Measurements from ENCODE around the gene ADGRE3.
"Not testable (repeated sequence)": the region's sequence is repeated elsewhere in the genome, so short reads cannot be mapped to it uniquely, and the experiment has no call there.

ADGRE3 gene

DNA sequence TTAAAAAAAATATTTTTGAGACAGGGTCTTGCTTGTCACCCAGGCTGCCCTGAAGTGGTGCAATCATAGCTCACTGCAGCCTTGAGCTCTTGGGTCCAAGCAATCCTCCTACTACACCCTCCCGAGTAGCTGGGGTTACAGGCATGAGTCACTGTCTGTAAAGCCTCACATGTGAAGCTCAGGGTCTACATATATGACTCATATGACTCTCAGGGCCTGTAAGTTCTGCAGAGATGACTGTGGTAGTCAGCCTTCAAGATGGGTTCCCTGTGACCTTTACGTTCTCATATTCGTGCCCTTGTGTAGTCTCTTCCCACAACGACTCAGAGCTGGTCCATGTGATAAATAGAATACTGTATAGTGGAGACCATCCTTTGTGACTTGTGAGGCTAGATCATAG, 85.2 kb downstream of the ADGRE3 start:
- H3K4ac ChIP-seq (ENCODE audit: low read depth, low read length); H3K23ac ChIP-seq (ENCODE audit: low read length); H2BK5ac ChIP-seq (ENCODE audit: low read length); H4K5ac ChIP-seq (ENCODE audit: low read length); H3K79me2 ChIP-seq (ENCODE audit: control insufficient read depth, insufficient read depth, low read length); H2AK5ac ChIP-seq (ENCODE audit: low read length); H2BK120ac ChIP-seq (ENCODE audit: low read depth, low read length); H3K4me2 ChIP-seq (ENCODE audit: low read length); H3K27ac ChIP-seq (ENCODE audit: low read depth, low read length); DNase-seq; H3K4me1 ChIP-seq (ENCODE audit: control insufficient read depth, low read depth, low read length); H4K8ac ChIP-seq (ENCODE audit: low read depth, low read length); H3K4me3 ChIP-seq (ENCODE audit: low read length); H2BK15ac ChIP-seq (replicated peaks; ENCODE audit: low read depth); H3K9ac ChIP-seq (ENCODE audit: low read length); H3K56ac ChIP-seq (ENCODE audit: low read length); H3K36me3 ChIP-seq (ENCODE audit: control insufficient read depth, insufficient read depth, low read length); H3K79me1 ChIP-seq (ENCODE audit: low read length); H3K27me3 ChIP-seq (ENCODE audit: insufficient read depth, low read length, poor library complexity); H3K18ac ChIP-seq (ENCODE audit: low read length): not testable (repeated sequence)
- WGBS (ENCODE audit: extremely low coverage, insufficient coverage, low lambda C conversion rate) = no CpG with 5 or more reads among the region's 4 CpGs

GRCh38 chr19:14585187-14585586, 89.5 kb downstream of the ADGRE3 start:
- H3K56ac ChIP-seq (ENCODE audit: low read length) = not testable (repeated sequence)
- no CpG with 5 or more reads among the region's 3 CpGs for WGBS (ENCODE audit: extremely low coverage, insufficient coverage, low lambda C conversion rate)

DNA sequence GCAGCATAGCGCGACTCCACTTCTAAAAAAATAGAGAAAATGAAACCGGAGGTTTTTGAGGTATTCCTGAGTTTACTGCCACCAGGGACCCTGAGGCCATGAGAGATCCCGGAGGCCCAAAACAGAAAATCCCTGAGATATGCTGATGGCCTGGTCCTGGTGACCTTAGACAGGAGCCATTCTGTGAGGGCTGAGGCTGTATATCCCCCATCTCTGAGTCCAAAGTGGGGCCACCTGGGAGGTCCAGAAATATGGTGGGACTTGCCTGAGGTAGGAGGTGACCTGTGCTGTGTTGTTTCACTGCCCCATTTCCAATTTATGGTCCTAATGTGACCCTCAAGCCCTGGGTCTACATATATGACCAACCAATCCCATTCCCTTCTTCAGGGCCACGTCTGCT, 90.3 kb downstream of the ADGRE3 start:
- H2BK120ac ChIP-seq (ENCODE audit: low read depth, low read length); H3K4me3 ChIP-seq (ENCODE audit: low read length); H3K79me2 ChIP-seq (ENCODE audit: control insufficient read depth, insufficient read depth, low read length); H4K5ac ChIP-seq (ENCODE audit: low read length); H4K8ac ChIP-seq (ENCODE audit: low read depth, low read length); H3K4me2 ChIP-seq (ENCODE audit: low read length); H3K79me1 ChIP-seq (ENCODE audit: low read length); DNase-seq; H3K18ac ChIP-seq (ENCODE audit: low read length); H3K27ac ChIP-seq (ENCODE audit: low read depth, low read length); H3K27me3 ChIP-seq (ENCODE audit: insufficient read depth, low read length, poor library complexity); H3K4me1 ChIP-seq (ENCODE audit: control insufficient read depth, low read depth, low read length); H2AK5ac ChIP-seq (ENCODE audit: low read length); H3K9ac ChIP-seq (ENCODE audit: low read length); H2BK15ac ChIP-seq (replicated peaks; ENCODE audit: low read depth); H3K4ac ChIP-seq (ENCODE audit: low read depth, low read length); H3K36me3 ChIP-seq (ENCODE audit: control insufficient read depth, insufficient read depth, low read length); H3K23ac ChIP-seq (ENCODE audit: low read length); H3K56ac ChIP-seq (ENCODE audit: low read length); H2BK5ac ChIP-seq (ENCODE audit: low read length): not testable (repeated sequence)
- no CpG with 5 or more reads among the region's 5 CpGs for WGBS (ENCODE audit: extremely low coverage, insufficient coverage, low lambda C conversion rate)

More at GRCh38 chr19:14585187-14585586, 89.5 kb downstream of the ADGRE3 start:
- not testable (repeated sequence) for H3K27ac ChIP-seq (ENCODE audit: low read depth, low read length); H4K5ac ChIP-seq (ENCODE audit: low read length); H3K9ac ChIP-seq (ENCODE audit: low read length); H3K79me1 ChIP-seq (ENCODE audit: low read length); H3K36me3 ChIP-seq (ENCODE audit: control insufficient read depth, insufficient read depth, low read length); H4K8ac ChIP-seq (ENCODE audit: low read depth, low read length); H2BK15ac ChIP-seq (replicated peaks; ENCODE audit: low read depth); H3K23ac ChIP-seq (ENCODE audit: low read length); H2AK5ac ChIP-seq (ENCODE audit: low read length); H3K27me3 ChIP-seq (ENCODE audit: insufficient read depth, low read length, poor library complexity); H2BK120ac ChIP-seq (ENCODE audit: low read depth, low read length); H2BK5ac ChIP-seq (ENCODE audit: low read length); H3K18ac ChIP-seq (ENCODE audit: low read length); H3K4me3 ChIP-seq (ENCODE audit: low read length); DNase-seq; H3K4me1 ChIP-seq (ENCODE audit: control insufficient read depth, low read depth, low read length); H3K4ac ChIP-seq (ENCODE audit: low read depth, low read length); H3K79me2 ChIP-seq (ENCODE audit: control insufficient read depth, insufficient read depth, low read length); H3K4me2 ChIP-seq (ENCODE audit: low read length)

DNA sequence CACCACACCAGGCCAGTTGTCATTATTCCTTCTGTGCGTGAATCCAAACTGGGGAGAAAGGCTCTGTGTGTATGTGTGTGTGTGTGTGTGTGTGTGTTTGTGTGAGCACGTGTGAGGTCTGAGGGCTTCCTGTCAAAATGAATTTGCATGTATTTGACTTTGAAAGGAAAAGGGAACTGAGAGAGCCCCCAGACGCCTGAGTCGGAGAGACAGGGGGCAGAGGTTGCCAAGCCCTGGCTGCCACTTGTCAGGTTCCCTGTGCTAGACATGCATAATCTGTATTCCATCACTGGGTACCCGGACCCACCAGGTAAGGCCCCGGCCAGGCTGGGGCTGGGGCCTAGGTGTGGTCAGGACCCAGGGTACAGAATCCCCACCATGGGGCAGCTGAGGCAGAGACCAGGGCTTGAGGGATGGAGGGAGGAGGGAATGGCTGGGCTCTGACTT, 91.7 kb downstream of the ADGRE3 start, which contains the start of gene CLEC17A:
Gene CLEC17A, plus strand, starts transcription at position 191 of the 447 bp plus-strand sequence. Its CDS starts 77 bp downstream, at position 268.
- no peak within 1 kb of the TSS for H3K4me2 ChIP-seq (ENCODE audit: low read length)
- WGBS (ENCODE audit: extremely low coverage, insufficient coverage, low lambda C conversion rate) = no CpG with 5 or more reads among the region's 6 CpGs

DNA sequence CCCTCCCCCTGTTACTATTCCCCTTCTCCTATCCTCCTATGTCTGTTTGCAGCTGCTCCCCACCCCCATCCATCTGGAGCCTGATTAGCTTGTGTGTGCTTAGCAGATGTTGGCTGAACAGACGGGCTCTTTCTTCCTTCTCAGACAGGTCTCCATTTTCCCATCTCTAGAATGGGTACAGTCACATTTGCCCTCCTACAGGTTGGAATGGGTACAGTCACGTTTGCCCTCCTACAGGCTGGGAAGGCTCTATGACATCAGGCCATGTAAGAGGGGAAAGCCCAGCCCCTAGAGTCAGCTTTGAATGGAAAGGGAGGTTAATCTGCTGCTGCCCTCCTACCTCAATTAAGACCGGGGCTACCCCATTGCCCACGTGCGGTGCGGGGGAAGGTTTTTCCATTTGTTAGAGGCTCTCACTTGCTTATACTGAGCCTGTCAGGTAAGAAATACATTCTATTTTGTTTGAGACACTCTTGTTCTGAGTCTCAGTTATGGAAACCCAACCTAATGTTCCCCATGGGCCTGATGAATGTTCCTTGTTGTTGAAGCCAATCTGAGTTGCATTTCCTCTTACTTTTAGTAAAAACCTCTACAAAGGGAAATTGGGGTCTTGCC, 93.9 kb downstream of the ADGRE3 start:
- no peak overlapping the region for H3K23ac ChIP-seq (ENCODE audit: low read length)
- H2BK120ac ChIP-seq (ENCODE audit: low read depth, low read length) = no peak overlapping the region
- no peak overlapping the region for H3K4ac ChIP-seq (ENCODE audit: low read depth, low read length)
- H3K4me3 ChIP-seq (ENCODE audit: low read length) = no peak overlapping the region
- H3K4me2 ChIP-seq (ENCODE audit: low read length) = no peak overlapping the region
- H3K56ac ChIP-seq (ENCODE audit: low read length) = no peak overlapping the region
- no peak overlapping the region for H2AK5ac ChIP-seq (ENCODE audit: low read length)
- no peak overlapping the region for H3K27ac ChIP-seq (ENCODE audit: low read depth, low read length)
- DNase-seq = no peak
- no peak overlapping the region for H4K8ac ChIP-seq (ENCODE audit: low read depth, low read length)
- no peak overlapping the region for H2BK5ac ChIP-seq (ENCODE audit: low read length)
- no peaks in the 10 kb centered on the region for H3K27me3 ChIP-seq (ENCODE audit: insufficient read depth, low read length, poor library complexity)
- H3K79me2 ChIP-seq (ENCODE audit: control insufficient read depth, insufficient read depth, low read length) = no peaks in the 10 kb centered on the region
- H3K36me3 ChIP-seq (ENCODE audit: control insufficient read depth, insufficient read depth, low read length) = no peaks in the 10 kb centered on the region
- no peak overlapping the region for H3K18ac ChIP-seq (ENCODE audit: low read length)
- H3K9ac ChIP-seq (ENCODE audit: low read length) = no peak overlapping the region
- whole genome bisulfite sequencing (ENCODE audit: extremely low coverage, insufficient coverage, low lambda C conversion rate) = no CpG with 5 or more reads among the region's 6 CpGs
- no peaks in the 10 kb centered on the region for H3K79me1 ChIP-seq (ENCODE audit: low read length)
- no peak overlapping the region for H2BK15ac ChIP-seq (replicated peaks; ENCODE audit: low read depth)
- no peak overlapping the region for H4K5ac ChIP-seq (ENCODE audit: low read length)
- no peaks in the 10 kb centered on the region for H3K4me1 ChIP-seq (ENCODE audit: control insufficient read depth, low read depth, low read length)

More for the DNA sequence above, 91.7 kb downstream of the ADGRE3 start, which contains the start of gene CLEC17A:
- Histone ChIP-seq H2BK120ac (ENCODE audit: low read depth, low read length) (no peak within 1 kb of the TSS), H3K23ac (ENCODE audit: low read length) (no peak within 1 kb of the TSS), H3K27ac (ENCODE audit: low read depth, low read length) (no peak within 1 kb of the TSS), H2BK15ac (replicated peaks; ENCODE audit: low read depth) (no peak within 1 kb of the TSS), H3K56ac (ENCODE audit: low read length) (no peak within 1 kb of the TSS), H4K8ac (ENCODE audit: low read depth, low read length) (no peak within 1 kb of the TSS), H3K27me3 (ENCODE audit: insufficient read depth, low read length, poor library complexity) (no peaks in the 10 kb centered on the region), H3K79me1 (ENCODE audit: low read length) (no peaks in the 10 kb centered on the region), H2AK5ac (ENCODE audit: low read length) (no peak within 1 kb of the TSS), H3K36me3 (ENCODE audit: control insufficient read depth, insufficient read depth, low read length) (no peaks in the 10 kb centered on the region), H2BK5ac (ENCODE audit: low read length) (no peak within 1 kb of the TSS), H3K4me3 (ENCODE audit: low read length) (no peak within 1 kb of the TSS), H4K5ac (ENCODE audit: low read length) (no peak within 1 kb of the TSS), H3K4me1 (ENCODE audit: control insufficient read depth, low read depth, low read length) (no peaks in the 10 kb centered on the region), H3K4ac (ENCODE audit: low read depth, low read length) (no peak within 1 kb of the TSS), H3K18ac (ENCODE audit: low read length) (no peak within 1 kb of the TSS), H3K79me2 (ENCODE audit: control insufficient read depth, insufficient read depth, low read length) (no peaks in the 10 kb centered on the region), H3K9ac (ENCODE audit: low read length) (no peak within 1 kb of the TSS)
- no peak for DNase-seq

DNA sequence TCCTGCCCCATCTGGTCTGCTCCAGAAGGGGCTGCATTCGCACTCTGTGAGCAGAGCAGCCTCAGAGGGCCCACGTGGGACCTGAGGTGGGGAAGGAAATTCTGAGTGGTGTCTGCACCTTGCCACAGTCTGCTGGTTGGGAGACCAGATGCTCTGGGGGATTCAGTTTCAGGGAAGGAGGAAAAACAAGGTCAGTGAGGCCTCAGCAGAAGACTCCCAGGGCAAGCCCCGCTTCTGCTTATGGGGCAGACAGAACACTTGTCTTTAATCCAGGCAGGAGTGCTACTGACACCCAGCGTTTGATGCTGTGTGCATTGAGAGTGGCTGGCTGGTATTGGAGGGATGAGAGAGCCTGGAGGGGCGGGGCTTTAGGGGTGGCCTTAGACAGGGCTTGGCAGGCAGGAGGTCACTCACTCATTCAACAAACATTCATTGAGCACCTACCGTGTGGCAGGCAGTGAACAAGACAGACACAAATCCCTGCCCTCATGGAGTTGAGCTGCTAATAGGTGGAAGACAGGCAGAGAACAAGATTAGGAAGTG, 96.7 kb downstream of the ADGRE3 start:
- Histone ChIP-seq H3K27me3 (ENCODE audit: insufficient read depth, low read length, poor library complexity) (no peaks in the 10 kb centered on the region), H3K79me2 (ENCODE audit: control insufficient read depth, insufficient read depth, low read length) (no peaks in the 10 kb centered on the region), H3K18ac (ENCODE audit: low read length) (no peak overlapping the region), H3K56ac (ENCODE audit: low read length) (no peak overlapping the region), H2AK5ac (ENCODE audit: low read length) (no peak overlapping the region), H3K4me2 (ENCODE audit: low read length) (no peak overlapping the region), H3K4ac (ENCODE audit: low read depth, low read length) (no peak overlapping the region), H3K4me1 (ENCODE audit: control insufficient read depth, low read depth, low read length) (no peaks in the 10 kb centered on the region), H3K4me3 (ENCODE audit: low read length) (no peak overlapping the region), H4K8ac (ENCODE audit: low read depth, low read length) (no peak overlapping the region), H3K79me1 (ENCODE audit: low read length) (no peaks in the 10 kb centered on the region), H3K23ac (ENCODE audit: low read length) (no peak overlapping the region), H2BK15ac (replicated peaks; ENCODE audit: low read depth) (no peak overlapping the region), H2BK5ac (ENCODE audit: low read length) (no peak overlapping the region), H2BK120ac (ENCODE audit: low read depth, low read length) (no peak overlapping the region), H3K9ac (ENCODE audit: low read length) (no peak overlapping the region), H3K27ac (ENCODE audit: low read depth, low read length) (no peak overlapping the region), H3K36me3 (ENCODE audit: control insufficient read depth, insufficient read depth, low read length) (no peaks in the 10 kb centered on the region), H4K5ac (ENCODE audit: low read length) (no peak overlapping the region)
- no peak for DNase-seq
- no CpG with 5 or more reads among the region's 6 CpGs for WGBS (ENCODE audit: extremely low coverage, insufficient coverage, low lambda C conversion rate)

Measured in mesendoderm (in vitro differentiated cells).